Cardiac fibroblast (primary cell): ENCODE measurements around the gene UNC45A.
A peak's percentile ranks its signal among the peaks of the same experiment; 100 is the strongest.

Experiments used
- DNase-seq, 2 donors: peaks; one replicate each; pipeline versions ENCODE4 v3.0.0 to v3.0.0-alpha.2; 2010; ENCODE audit warnings: low read depth in 2 of 2
- H3K4me3 ChIP-seq, 2 donors: replicated peaks in 1 of 2; 1 replicate in 1 of 2; 2 replicates in 1 of 2; pipeline ENCODE4 v1.5.1; 2011; ENCODE audit warnings: low read depth in 2 of 2, low read length in 2 of 2, mild to moderate bottlenecking in 2 of 2, moderate library complexity in 1 of 2
- TF ChIP-seq, protein P1 (sequence below): IDR thresholded peaks from one replicate; pipeline ENCODE4 v1.5.1; 2011; ENCODE audit warnings: low read depth, mild to moderate bottlenecking, low read length, inconsistent platforms

Gene UNC45A

DNA sequence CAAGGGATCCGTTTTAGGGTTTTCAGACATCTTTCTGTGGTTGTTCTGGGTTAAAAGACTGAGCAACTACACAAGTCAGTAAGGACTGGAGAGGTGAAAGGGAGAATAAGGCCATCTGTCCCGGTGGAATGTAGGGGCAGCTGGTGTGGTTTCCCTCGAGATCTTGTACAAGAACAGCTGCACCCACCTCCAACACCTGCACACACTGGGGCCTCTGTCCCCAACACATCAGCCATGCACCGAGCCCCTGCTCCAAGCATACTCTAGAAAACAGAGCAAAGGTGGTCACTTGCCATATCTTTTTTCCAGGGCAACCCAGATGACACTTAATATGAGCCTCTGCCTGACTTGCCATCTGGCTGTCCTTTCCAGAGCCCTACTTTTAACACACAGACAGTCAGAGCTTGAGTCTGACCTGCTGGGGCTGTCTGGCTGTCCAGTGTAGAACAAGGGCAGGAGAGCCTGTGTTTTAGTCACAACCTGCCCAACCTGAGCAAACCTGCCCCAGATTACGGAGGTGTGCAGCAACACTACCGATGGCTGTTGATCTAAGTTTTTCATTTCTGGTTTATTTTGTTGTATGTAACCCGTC, 19.8 kb upstream of the UNC45A start:
- TF ChIP-seq, protein P1, sequence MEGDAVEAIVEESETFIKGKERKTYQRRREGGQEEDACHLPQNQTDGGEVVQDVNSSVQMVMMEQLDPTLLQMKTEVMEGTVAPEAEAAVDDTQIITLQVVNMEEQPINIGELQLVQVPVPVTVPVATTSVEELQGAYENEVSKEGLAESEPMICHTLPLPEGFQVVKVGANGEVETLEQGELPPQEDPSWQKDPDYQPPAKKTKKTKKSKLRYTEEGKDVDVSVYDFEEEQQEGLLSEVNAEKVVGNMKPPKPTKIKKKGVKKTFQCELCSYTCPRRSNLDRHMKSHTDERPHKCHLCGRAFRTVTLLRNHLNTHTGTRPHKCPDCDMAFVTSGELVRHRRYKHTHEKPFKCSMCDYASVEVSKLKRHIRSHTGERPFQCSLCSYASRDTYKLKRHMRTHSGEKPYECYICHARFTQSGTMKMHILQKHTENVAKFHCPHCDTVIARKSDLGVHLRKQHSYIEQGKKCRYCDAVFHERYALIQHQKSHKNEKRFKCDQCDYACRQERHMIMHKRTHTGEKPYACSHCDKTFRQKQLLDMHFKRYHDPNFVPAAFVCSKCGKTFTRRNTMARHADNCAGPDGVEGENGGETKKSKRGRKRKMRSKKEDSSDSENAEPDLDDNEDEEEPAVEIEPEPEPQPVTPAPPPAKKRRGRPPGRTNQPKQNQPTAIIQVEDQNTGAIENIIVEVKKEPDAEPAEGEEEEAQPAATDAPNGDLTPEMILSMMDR = no peak
- no peak overlapping the region for H3K4me3 ChIP-seq
- no peak for DNase-seq

DNA sequence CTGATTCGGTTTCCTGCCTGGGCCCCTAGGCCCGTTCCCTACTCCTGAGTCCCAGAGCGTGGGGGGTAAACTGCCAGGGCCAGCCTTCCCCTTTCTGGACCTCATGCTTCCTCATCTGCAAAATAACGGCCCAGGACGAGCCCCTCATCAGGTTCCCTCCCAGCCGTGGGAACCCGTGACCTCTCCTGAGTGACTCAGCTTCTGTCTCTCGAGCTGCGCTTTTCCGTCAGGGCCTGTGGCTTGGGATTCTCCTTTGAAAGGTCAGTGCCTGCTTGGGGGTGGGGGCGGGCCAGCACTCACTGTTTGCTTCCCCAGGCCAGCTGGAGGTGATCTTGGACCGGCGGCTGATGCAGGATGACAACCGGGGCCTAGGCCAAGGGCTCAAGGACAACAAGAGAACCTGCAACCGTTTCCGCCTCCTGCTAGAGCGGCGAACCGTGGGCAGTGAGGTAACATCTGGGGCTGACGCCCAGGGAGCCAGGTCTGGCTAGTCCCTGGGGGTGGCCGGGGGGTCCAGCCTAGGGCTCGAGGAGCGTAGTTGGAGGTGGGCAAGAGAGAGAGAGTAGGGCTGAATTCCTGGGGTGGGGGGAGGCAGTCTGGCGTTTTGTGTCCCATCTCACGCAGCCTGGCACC, 19.2 kb upstream of the UNC45A start:
- H3K4me3 ChIP-seq = no peak overlapping the region
- peak in 1 of 2 donors; percentile 6 for DNase-seq
- TF ChIP-seq, protein P1 = no peak

DNA sequence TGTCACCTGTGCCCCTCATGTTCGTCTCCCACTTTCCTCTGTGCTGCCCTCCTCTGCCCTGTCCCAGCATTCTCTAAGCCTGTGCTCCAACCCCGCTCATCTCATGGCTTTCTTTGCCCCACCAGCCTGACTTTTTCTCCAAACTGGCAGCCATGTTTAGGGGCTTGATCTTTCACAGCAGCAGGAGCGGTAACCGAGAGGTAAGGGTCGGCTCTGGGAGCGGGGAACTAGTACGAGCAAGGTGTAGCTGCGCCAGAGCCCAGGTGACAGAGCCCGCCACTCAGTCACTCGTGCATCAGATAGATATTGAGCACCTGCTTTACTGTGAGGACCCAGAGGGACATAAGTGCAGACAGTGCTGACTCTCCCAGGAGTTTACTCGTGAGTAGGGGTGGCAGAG, 18.6 kb upstream of the UNC45A start:
- no peak overlapping the region for H3K4me3 ChIP-seq
- TF ChIP-seq, protein P1 = no peak

DNA sequence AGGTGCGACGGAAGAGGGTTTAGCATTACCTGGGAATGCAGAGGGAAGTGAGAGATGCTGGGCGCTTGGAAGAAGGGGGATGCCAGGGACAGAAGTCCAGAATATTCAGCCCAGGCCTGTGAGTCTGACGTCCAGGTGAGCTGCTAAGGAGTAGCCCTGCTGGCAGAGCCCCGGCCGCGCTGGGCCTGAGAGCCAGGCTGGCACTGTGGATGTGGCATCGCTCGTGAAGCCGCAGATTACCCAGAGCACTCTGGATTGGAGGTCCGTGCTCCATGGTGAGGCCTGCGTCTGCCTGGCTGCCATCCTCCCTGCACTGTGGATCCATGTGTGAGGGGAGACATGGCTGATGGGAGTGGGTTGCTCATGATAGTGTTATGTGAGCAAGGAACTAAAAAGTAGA, 17.5 kb upstream of the UNC45A start:
- no peak for DNase-seq
- no peak overlapping the region for H3K4me3 ChIP-seq
- TF ChIP-seq, protein P1 = no peak

More for the DNA sequence above, 18.6 kb upstream of the UNC45A start:
- DNase-seq = no peak

DNA sequence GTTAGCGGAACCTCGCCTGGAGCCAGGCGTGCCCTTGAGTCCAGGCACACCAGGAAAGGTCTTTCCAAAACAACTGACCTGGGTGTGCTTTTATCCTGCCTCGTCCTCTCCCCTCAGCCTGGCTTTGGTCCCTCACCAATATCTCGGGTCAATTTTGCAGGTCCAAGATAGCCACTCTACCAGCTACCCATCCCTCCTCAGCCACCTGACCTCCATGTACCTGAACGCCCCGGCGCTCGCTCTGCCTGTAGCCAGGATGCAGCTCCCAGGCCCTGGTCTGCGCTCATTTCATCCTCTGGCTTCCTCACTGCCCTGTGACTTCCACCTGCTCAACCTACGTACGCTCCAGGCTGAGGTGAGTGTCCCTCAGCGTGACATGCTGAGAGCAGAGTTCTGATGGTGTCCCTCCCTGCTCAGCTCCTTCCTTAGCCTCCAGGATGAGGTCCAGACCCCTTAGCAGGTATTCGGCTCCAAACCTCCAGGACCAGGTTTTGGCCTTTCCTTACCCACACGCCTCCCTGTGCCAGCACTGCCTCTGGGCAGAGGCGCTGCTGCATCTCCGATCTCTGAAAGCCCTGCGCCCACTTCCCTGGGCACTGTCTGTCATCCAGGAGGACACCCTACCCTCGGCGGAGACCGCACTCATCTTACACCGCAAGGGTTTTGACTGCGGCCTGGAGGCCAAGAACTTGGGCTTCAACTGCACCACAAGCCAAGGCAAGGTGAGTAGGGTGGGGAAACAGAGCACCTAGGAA, 16.9 kb upstream of the UNC45A start:
- TF ChIP-seq, protein P1 = no peak
- no peak for DNase-seq
- no peak overlapping the region for H3K4me3 ChIP-seq

DNA sequence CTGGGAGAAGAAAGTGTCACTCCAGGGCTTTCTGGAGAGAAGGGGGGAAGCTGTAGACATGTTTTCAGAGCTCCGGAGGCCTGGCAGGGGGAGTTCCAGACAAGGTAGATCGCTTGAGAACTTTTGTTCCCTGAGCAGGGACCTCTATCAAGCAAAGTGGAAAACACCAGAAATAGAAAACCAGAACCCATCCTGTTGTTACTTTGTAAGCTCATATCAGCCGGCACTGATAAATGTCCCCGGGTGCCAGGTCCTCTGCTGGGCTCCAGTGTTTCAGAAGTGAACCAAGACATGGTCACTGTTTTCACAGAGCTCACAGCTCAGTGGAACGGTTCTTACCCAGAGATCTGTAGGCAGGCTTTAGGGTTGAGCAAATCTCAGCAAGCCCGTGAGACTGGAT, 16.2 kb upstream of the UNC45A start:
- TF ChIP-seq, protein P1 = no peak
- no peak overlapping the region for H3K4me3 ChIP-seq
- no peak for DNase-seq
